HL-60 (cell line): ENCODE data around the gene DENND1A.

Experiments
- GABPA ChIP-seq: IDR thresholded peaks from 2 replicates; pipeline ENCODE4 v1.6.1; 2012; ENCODE audit warnings: low read depth
- POLR2AphosphoS5 ChIP-seq: IDR thresholded peaks from 2 replicates; pipeline ENCODE4 v1.6.1; 2012; ENCODE audit warnings: low read depth
- SPI1 ChIP-seq: IDR thresholded peaks from 2 replicates; pipeline ENCODE4 v1.6.1; 2012; ENCODE audit warnings: low read depth, mild to moderate bottlenecking, borderline replicate concordance
- TF ChIP-seq, protein P1 (sequence below): IDR thresholded peaks from one replicate; pipeline ENCODE4 v1.5.1; 2011; ENCODE audit warnings: low read length, control low read depth, inconsistent platforms; ENCODE audit not compliant: insufficient read depth
- TF ChIP-seq, protein P2 (sequence below): IDR thresholded peaks from 2 replicates; pipeline ENCODE4 v1.6.1; 2012; ENCODE audit warnings: low read depth; ENCODE audit not compliant: insufficient replicate concordance

DNA sequence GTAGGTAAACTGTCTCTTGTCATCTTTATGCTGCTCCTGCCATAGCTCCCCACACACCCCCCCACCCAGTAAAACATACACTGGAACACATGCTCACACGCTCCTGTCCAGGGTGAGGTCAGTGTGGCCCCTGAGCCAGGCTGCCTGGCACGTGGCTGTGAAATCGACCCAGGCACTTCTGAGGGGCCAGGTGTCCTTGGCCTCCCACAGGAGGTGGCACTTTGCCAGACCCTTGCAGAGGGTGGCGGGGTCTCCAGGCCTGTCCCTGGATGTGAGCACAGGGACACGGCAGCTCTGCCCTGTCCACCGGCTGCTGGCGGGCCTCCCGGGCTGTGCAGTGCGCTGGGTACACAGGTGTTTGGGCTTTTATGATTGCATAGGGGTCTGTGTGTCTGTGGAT lies 583.9 kb downstream of the DENND1A start:
- TF ChIP-seq, protein P1, sequence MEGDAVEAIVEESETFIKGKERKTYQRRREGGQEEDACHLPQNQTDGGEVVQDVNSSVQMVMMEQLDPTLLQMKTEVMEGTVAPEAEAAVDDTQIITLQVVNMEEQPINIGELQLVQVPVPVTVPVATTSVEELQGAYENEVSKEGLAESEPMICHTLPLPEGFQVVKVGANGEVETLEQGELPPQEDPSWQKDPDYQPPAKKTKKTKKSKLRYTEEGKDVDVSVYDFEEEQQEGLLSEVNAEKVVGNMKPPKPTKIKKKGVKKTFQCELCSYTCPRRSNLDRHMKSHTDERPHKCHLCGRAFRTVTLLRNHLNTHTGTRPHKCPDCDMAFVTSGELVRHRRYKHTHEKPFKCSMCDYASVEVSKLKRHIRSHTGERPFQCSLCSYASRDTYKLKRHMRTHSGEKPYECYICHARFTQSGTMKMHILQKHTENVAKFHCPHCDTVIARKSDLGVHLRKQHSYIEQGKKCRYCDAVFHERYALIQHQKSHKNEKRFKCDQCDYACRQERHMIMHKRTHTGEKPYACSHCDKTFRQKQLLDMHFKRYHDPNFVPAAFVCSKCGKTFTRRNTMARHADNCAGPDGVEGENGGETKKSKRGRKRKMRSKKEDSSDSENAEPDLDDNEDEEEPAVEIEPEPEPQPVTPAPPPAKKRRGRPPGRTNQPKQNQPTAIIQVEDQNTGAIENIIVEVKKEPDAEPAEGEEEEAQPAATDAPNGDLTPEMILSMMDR: no peak
- TF ChIP-seq, protein P2, sequence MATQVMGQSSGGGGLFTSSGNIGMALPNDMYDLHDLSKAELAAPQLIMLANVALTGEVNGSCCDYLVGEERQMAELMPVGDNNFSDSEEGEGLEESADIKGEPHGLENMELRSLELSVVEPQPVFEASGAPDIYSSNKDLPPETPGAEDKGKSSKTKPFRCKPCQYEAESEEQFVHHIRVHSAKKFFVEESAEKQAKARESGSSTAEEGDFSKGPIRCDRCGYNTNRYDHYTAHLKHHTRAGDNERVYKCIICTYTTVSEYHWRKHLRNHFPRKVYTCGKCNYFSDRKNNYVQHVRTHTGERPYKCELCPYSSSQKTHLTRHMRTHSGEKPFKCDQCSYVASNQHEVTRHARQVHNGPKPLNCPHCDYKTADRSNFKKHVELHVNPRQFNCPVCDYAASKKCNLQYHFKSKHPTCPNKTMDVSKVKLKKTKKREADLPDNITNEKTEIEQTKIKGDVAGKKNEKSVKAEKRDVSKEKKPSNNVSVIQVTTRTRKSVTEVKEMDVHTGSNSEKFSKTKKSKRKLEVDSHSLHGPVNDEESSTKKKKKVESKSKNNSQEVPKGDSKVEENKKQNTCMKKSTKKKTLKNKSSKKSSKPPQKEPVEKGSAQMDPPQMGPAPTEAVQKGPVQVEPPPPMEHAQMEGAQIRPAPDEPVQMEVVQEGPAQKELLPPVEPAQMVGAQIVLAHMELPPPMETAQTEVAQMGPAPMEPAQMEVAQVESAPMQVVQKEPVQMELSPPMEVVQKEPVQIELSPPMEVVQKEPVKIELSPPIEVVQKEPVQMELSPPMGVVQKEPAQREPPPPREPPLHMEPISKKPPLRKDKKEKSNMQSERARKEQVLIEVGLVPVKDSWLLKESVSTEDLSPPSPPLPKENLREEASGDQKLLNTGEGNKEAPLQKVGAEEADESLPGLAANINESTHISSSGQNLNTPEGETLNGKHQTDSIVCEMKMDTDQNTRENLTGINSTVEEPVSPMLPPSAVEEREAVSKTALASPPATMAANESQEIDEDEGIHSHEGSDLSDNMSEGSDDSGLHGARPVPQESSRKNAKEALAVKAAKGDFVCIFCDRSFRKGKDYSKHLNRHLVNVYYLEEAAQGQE: no peak
- no peak for TF ChIP-seq POLR2AphosphoS5
- no peak for TF ChIP-seq GABPA
- TF ChIP-seq SPI1: no peak
